OCI-LY7 (cell line): ENCODE results near the gene CCDC102A. TPM values are rescaled to one million over a fixed set of nuclear protein-coding genes. Genes with fewer than 3 reads are reported as not detected.

Source experiments
- BruUV-seq: library from RNA; stranded (reverse); fragments of 400-500 nt; replicated peaks from 2 replicates; lab custom pipeline; 2021; lab: Mats Ljungman, UMichigan
- CTCF ChIA-PET: fragments of 300-600 bp; sonication (Branson Sonifier 250); formaldehyde crosslinking; loops from one replicate; lab custom pipeline; 2022; ENCODE audit warnings: antibody characterized with exemption; ENCODE audit not compliant: unreplicated experiment; lab: Charles Lee
- POLR2A ChIA-PET: fragments of 300-600 bp; sonication (Branson Sonifier 250); formaldehyde crosslinking; loops from one replicate; lab custom pipeline; 2022; ENCODE audit warnings: antibody characterized with exemption; lab: Charles Lee
- DNase-seq: peaks from one replicate; pipeline ENCODE4 v3.0.0-alpha.2; 2015; ENCODE audit warnings: low spot score
- H2AFZ ChIP-seq: fragments of 200-600 bp; sonication (generic), shearing (Covaris generic); 2 replicates; pipeline ENCODE4 v1.6.1; 2014; ENCODE audit warnings: mild to moderate bottlenecking, antibody characterized with exemption, low read length, moderate library complexity
- H3K27ac ChIP-seq: fragments of 200-600 bp; sonication (generic); 2 replicates; pipeline ENCODE4 v1.5.1; 2014; ENCODE audit warnings: mixed run types, low read depth, mild to moderate bottlenecking, moderate library complexity, low read length, inconsistent platforms; ENCODE audit not compliant: poor library complexity, severe bottlenecking
- H3K36me3 ChIP-seq: fragments of 200-600 bp; sonication (generic); 2 replicates; pipeline ENCODE4 v1.6.1; 2014; ENCODE audit warnings: mild to moderate bottlenecking, antibody characterized with exemption, low read length, moderate library complexity, mixed read lengths; ENCODE audit not compliant: insufficient read depth
- H3K4me1 ChIP-seq: fragments of 200-600 bp; sonication (generic); 2 replicates; pipeline ENCODE4 v1.5.1; 2014; ENCODE audit warnings: mild to moderate bottlenecking, low read length; ENCODE audit not compliant: insufficient read depth, poor library complexity, severe bottlenecking
- H3K4me2 ChIP-seq: fragments of 200-600 bp; sonication (generic); 2 replicates; pipeline ENCODE4 v1.6.1; 2014; ENCODE audit warnings: mild to moderate bottlenecking, low read length
- H3K4me3 ChIP-seq: fragments of 200-600 bp; sonication (generic); 2 replicates; pipeline ENCODE4 v1.5.1; 2014; ENCODE audit warnings: mild to moderate bottlenecking, low read depth, low read length; ENCODE audit not compliant: poor library complexity, severe bottlenecking
- H3K79me2 ChIP-seq: fragments of 200-600 bp; sonication (generic); 2 replicates; pipeline ENCODE4 v1.6.1; 2016; ENCODE audit warnings: low read depth, mild to moderate bottlenecking, low read length, moderate library complexity, mixed read lengths; ENCODE audit not compliant: insufficient read depth
- H3K9me2 ChIP-seq: fragments of 200-600 bp; sonication (generic); 2 replicates; pipeline ENCODE4 v1.6.1; 2016; ENCODE audit warnings: mild to moderate bottlenecking, low read length, mixed read lengths; ENCODE audit not compliant: insufficient read depth
- H3K9me3 ChIP-seq: fragments of 200-600 bp; sonication (generic); 2 replicates; pipeline ENCODE4 v1.6.1; 2014; ENCODE audit warnings: mild to moderate bottlenecking, mixed run types, low read length, mixed read lengths
- H4K20me1 ChIP-seq: fragments of 200-600 bp; sonication (generic); 2 replicates; pipeline ENCODE4 v1.6.1; 2014; ENCODE audit warnings: mild to moderate bottlenecking, antibody characterized with exemption, low read length, moderate library complexity, mixed read lengths; ENCODE audit not compliant: insufficient read depth
- CTCF ChIP-seq: fragments of 200-600 bp; sonication (generic); conservative IDR thresholded peaks from 2 replicates; pipeline ENCODE4 v1.5.1; 2014; ENCODE audit warnings: mild to moderate bottlenecking, antibody characterized with exemption, low read length, moderate library complexity, mixed read lengths
- EZH2phosphoT487 ChIP-seq: fragments of 200-600 bp; sonication (generic); IDR thresholded peaks from 2 replicates; pipeline ENCODE4 v1.6.1; 2018; ENCODE audit warnings: low read depth, borderline replicate concordance, mild to moderate bottlenecking, mixed run types, antibody characterized with exemption, low read length, moderate library complexity, mixed read lengths
- intact Hi-C: fragments of 100-400 bp; cut with micrococcal nuclease; formaldehyde crosslinking; loops from one replicate; pipeline ENCODE4 v1.10.0; 2022; ENCODE audit not compliant: unreplicated experiment
- total RNA-seq, 2 experiments: library from RNA; depleted of rRNA in 1 of 2; stranded (reverse); fragments of >200 nt in 1 of 2; shearing (Covaris generic) in 1 of 2; gene quantifications; 2 replicates each; pipeline ENCODE4 v1.2.3, GENCODE V29; 2014 to 2022

The CCDC102A gene
- total RNA-seq, 2 experiments from 2014 or later, result 4.2 to 7.1 TPM

GRCh38 chr16:57514371-57514770 lies 22.0 kb downstream of the CCDC102A start:
- H3K27ac ChIP-seq, result no peak overlapping the region
- H3K9me2 ChIP-seq, result no peaks in the 10 kb centered on the region
- no peak overlapping the region for H2AFZ ChIP-seq
- H3K79me2 ChIP-seq, result no peaks in the 10 kb centered on the region
- no peak for TF ChIP-seq CTCF
- TF ChIP-seq EZH2phosphoT487, result no peak
- ChIA-PET POLR2A (interaction anchor here (0.5 to 1.2 kb wide), 2 partner anchors 8 to 52 kb away, joined by 3 to 6 read pairs; partner anchors contain the start of gene POLR2C), CTCF (interaction anchor here (0.6 kb wide), 1 partner anchor 13 kb away, joined by 3 read pairs; no protein-coding TSS in a partner anchor)
- H3K4me3 ChIP-seq, result no peak overlapping the region
- no peaks in the 10 kb centered on the region for H3K4me1 ChIP-seq
- no peaks in the 10 kb centered on the region for H3K9me3 ChIP-seq
- H3K4me2 ChIP-seq, result no peak overlapping the region
- intact Hi-C loops, result no loop called here
- no peaks in the 10 kb centered on the region for H3K36me3 ChIP-seq
- BruUV-seq, result no TSS peak
- DNase-seq, result no peak
- H4K20me1 ChIP-seq, result no peaks in the 10 kb centered on the region

GRCh38 chr16:57513371-57514102 lies 22.8 kb downstream of the CCDC102A start:
- H3K27ac ChIP-seq, result no peak overlapping the region
- no peaks in the 10 kb centered on the region for H3K36me3 ChIP-seq
- H3K9me2 ChIP-seq, result no peaks in the 10 kb centered on the region
- no peak overlapping the region for H2AFZ ChIP-seq
- POLR2A ChIA-PET, result interaction anchor here (0.5 to 1.2 kb wide), 2 partner anchors 9 to 51 kb away, joined by 3 to 6 read pairs; partner anchors contain the start of gene POLR2C
- no peak for TF ChIP-seq EZH2phosphoT487
- no peak for TF ChIP-seq CTCF
- BruUV-seq, result no TSS peak
- no peaks in the 10 kb centered on the region for H3K79me2 ChIP-seq
- H4K20me1 ChIP-seq, result no peaks in the 10 kb centered on the region
- CTCF ChIA-PET, result interaction anchor here (0.6 to 1.2 kb wide), 2 partner anchors 13 to 94 kb away, joined by 3 read pairs; no protein-coding TSS in a partner anchor
- intact Hi-C loops, result no loop called here
- H3K4me2 ChIP-seq, result no peak overlapping the region
- no peaks in the 10 kb centered on the region for H3K4me1 ChIP-seq
- H3K4me3 ChIP-seq, result no peak overlapping the region
- DNase-seq, result no peak
- H3K9me3 ChIP-seq, result no peaks in the 10 kb centered on the region
